Stimulated activated CD4-positive, alpha-beta T cell treated with anti-CD3 and anti-CD28 coated beads, Interleukin-1b, Interleukin-23, amount 100 ng/mL, for 1 hour (primary cell): Measurements from ENCODE around the gene RNU6-1.

Source experiments
- DNase-seq, 2 donors: peaks; one replicate each; pipeline ENCODE4 v3.0.0-alpha.2; 2020; ENCODE audit warnings: low read depth in 2 of 2

The RNU6-1 gene

GRCh38 chr15:67821784-67822440 is 17.9 kb downstream of the RNU6-1 start:
- DNase-seq = no peak

GRCh38 chr15:67820992-67821783 is 18.7 kb downstream of the RNU6-1 start:
- no peak for DNase-seq

- DNase-seq = no peak
These were observed 19.5 kb downstream of the RNU6-1 start for GRCh38 chr15:67820122-67820991.

- DNase-seq = no peak
These were observed 20.2 kb downstream of the RNU6-1 start for GRCh38 chr15:67819636-67820035.

GRCh38 chr15:67818464-67818863 is 21.4 kb downstream of the RNU6-1 start:
- no peak for DNase-seq

- no peak for DNase-seq
These were observed 23.2 kb downstream of the RNU6-1 start for GRCh38 chr15:67816668-67817067.

- no peak for DNase-seq
These were observed 24.7 kb downstream of the RNU6-1 start for GRCh38 chr15:67815036-67815592.

GRCh38 chr15:67813104-67813634 is 26.7 kb downstream of the RNU6-1 start:
- no peak for DNase-seq

- DNase-seq = no peak
These were observed 27.6 kb downstream of the RNU6-1 start for GRCh38 chr15:67812241-67812644.

GRCh38 chr15:67809866-67810265 is 30.0 kb downstream of the RNU6-1 start:
- no peak for DNase-seq

GRCh38 chr15:67809441-67809840 is 30.4 kb downstream of the RNU6-1 start:
- DNase-seq = no peak

- DNase-seq = no peak
These were observed 31.0 kb downstream of the RNU6-1 start for GRCh38 chr15:67808821-67809220.

- DNase-seq = no peak
These were observed 32.0 kb downstream of the RNU6-1 start for GRCh38 chr15:67807836-67808235.

GRCh38 chr15:67807141-67807540 is 32.7 kb downstream of the RNU6-1 start:
- no peak for DNase-seq

- no peak for DNase-seq
These were observed 33.3 kb downstream of the RNU6-1 start for GRCh38 chr15:67806536-67806935.

GRCh38 chr15:67805666-67806516 is 34.0 kb downstream of the RNU6-1 start:
- no peak for DNase-seq

- DNase-seq = no peak
These were observed 34.7 kb downstream of the RNU6-1 start for GRCh38 chr15:67805008-67805665.

GRCh38 chr15:67803996-67804843 is 35.6 kb downstream of the RNU6-1 start:
- DNase-seq = no peak

- DNase-seq = no peak
These were observed 36.5 kb downstream of the RNU6-1 start for GRCh38 chr15:67803299-67803698.
